GM19467 (cell line): ENCODE data around the gene CFAP52.
"Not testable (repeated sequence)": the region's sequence is repeated elsewhere in the genome, so short reads cannot be mapped to it uniquely, and the experiment has no call there.

Source experiments
- ATAC-seq: cut with Tn5 transposase; IDR thresholded peaks from one replicate; pipeline ENCODE4 v1.9.1; 2021; ENCODE audit warnings: mild to moderate bottlenecking, moderate library complexity; ENCODE audit not compliant: unreplicated experiment

Gene CFAP52

GRCh38 chr17:9576521-9577372 is at the start of gene CFAP52:
Gene CFAP52, plus strand, starts transcription at chr17:9576642. Its CDS starts 54 bp downstream, at chr17:9576696.
- ATAC-seq = no peak

GRCh38 chr17:9527788-9528187 is 48.7 kb upstream of the CFAP52 start:
- no peak for ATAC-seq

GRCh38 chr17:9529033-9529700 is 47.3 kb upstream of the CFAP52 start:
- no peak for ATAC-seq

GRCh38 chr17:9531034-9531433 is 45.4 kb upstream of the CFAP52 start:
- no peak for ATAC-seq

- ATAC-seq = no peak
These were observed 43.7 kb upstream of the CFAP52 start for GRCh38 chr17:9532715-9533114.

GRCh38 chr17:9533441-9533840 is 43.0 kb upstream of the CFAP52 start:
- ATAC-seq = no peak

- no peak for ATAC-seq
These were observed 40.4 kb upstream of the CFAP52 start for GRCh38 chr17:9536061-9536460.

GRCh38 chr17:9537177-9537776 is 39.2 kb upstream of the CFAP52 start:
- ATAC-seq = no peak

GRCh38 chr17:9538626-9539025 is 37.8 kb upstream of the CFAP52 start:
- ATAC-seq = no peak

- no peak for ATAC-seq
These were observed 34.7 kb upstream of the CFAP52 start for GRCh38 chr17:9541718-9542117.

- no peak for ATAC-seq
These were observed 32.2 kb upstream of the CFAP52 start for GRCh38 chr17:9544221-9544620.

- no peak for ATAC-seq
These were observed 27.2 kb upstream of the CFAP52 start for GRCh38 chr17:9549215-9549614.

- ATAC-seq = no peak
These were observed 23.3 kb upstream of the CFAP52 start for GRCh38 chr17:9553181-9553580.

- no peak for ATAC-seq
These were observed 22.8 kb upstream of the CFAP52 start for GRCh38 chr17:9553596-9553995.

- ATAC-seq = not testable (repeated sequence)
These were observed 21.7 kb upstream of the CFAP52 start for GRCh38 chr17:9554715-9555114.

GRCh38 chr17:9557161-9557755 is 19.2 kb upstream of the CFAP52 start:
- no peak for ATAC-seq

GRCh38 chr17:9557857-9558256 is 18.6 kb upstream of the CFAP52 start:
- no peak for ATAC-seq

- ATAC-seq = no peak
These were observed 12.3 kb upstream of the CFAP52 start for GRCh38 chr17:9564104-9564503.

GRCh38 chr17:9566067-9566466 is 10.4 kb upstream of the CFAP52 start:
- no peak for ATAC-seq

- ATAC-seq = not testable (repeated sequence)
These were observed 9.7 kb upstream of the CFAP52 start for GRCh38 chr17:9566739-9567138.

GRCh38 chr17:9568004-9568403 is 8.4 kb upstream of the CFAP52 start:
- no peak for ATAC-seq
